NK-92 treated with Interleukin-12 subunit alpha and Interleukin-12 subunit beta, amount 100 ng/mL, for 24 hours (cell line): ENCODE measurements around the gene CCDC149.

Experiments used
- DNase-seq: peaks from one replicate; lab custom pipeline; 2025; lab: John Stamatoyannopoulos, UW

The CCDC149 gene

DNA sequence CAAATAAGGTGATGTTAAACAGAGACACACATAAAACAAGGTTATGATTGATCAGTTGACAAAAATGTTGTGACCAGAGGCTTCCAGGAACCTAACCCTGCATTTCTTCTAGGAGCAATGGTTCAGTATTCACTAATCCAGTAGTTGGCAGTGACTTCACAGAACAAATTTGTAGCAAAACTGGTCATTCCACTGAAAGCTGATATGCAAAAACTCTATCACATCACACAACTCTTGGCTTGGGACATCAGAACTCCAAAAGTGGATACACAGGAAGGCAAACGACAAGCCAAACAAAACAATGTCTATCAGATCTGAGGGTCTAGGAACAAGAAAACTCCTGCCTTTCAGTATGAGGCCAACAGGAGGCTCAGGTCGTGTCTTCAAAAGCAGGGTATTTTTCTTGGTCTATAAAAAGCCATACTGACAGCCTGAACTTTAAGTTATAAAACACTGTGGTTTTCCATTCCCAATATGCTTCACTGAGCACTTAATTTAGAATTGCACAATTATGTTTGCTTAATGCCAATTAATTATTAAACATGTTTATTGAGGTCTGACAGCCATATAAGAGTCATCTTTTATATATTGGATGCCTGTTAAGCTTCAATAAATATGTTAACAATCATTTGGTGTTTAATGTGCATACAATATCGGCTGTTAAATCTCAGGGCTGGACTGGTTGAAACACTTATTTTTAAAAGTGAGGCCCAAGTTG is 71.9 kb downstream of the CCDC149 start:
- DNase-seq: no peak

DNA sequence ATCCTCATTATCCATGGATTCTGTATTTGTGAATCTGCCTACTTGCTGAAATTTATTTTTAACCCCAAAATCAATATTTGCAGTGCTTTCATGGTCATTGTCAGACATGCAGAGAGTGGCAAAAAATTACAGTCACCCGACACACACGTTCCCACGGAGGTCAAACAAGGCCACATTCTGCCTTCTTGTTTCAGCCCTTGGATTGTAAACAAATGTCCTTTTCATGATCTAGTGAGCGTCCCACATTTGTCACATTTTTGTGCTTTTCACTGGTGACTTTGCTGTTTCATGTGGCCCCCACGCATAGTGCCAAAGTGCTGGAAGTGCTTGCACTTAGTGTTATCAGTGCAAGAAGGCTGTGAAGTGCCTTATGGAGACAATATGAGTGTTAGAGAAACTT is 72.5 kb downstream of the CCDC149 start:
- no peak for DNase-seq

DNA sequence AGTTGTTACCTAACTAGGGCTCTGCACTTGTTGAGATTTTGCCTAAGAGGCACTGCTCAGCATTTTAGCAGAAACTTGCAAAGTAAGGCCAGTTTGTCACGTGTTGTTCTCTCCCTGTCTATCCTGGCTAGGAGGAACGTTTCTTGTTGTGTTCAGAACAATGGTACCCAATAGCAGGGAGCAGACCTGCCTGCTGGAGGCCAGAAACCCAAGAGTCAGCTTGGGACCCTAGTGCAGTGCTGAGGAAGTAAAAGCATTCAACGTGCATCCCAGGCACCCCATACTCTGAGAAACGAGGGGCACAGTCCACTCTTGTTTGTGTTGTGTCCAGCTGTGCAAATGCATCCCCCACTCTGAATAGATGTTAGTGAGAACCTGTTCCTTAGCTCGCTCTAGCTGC is 75.1 kb downstream of the CCDC149 start:
- no peak for DNase-seq

DNA sequence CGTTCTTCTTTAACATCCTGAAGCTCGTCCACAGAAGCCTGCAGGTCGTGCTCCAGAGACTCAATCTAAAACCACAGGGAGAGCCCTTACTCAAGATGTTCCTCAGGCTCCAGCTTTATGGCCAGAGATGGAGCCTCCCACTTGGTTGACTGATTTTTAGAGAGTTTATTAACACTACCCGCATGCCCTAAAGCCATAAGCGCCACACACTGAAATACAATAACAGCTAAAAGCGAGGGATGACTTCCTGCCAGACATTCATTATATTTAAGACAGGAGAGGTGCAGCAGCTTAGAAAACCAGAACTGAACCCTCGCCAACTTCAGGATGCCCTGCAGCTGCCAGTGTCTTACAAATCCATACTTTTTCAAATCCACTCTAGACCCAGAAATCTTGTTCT is 75.5 kb downstream of the CCDC149 start:
- no peak for DNase-seq

DNA sequence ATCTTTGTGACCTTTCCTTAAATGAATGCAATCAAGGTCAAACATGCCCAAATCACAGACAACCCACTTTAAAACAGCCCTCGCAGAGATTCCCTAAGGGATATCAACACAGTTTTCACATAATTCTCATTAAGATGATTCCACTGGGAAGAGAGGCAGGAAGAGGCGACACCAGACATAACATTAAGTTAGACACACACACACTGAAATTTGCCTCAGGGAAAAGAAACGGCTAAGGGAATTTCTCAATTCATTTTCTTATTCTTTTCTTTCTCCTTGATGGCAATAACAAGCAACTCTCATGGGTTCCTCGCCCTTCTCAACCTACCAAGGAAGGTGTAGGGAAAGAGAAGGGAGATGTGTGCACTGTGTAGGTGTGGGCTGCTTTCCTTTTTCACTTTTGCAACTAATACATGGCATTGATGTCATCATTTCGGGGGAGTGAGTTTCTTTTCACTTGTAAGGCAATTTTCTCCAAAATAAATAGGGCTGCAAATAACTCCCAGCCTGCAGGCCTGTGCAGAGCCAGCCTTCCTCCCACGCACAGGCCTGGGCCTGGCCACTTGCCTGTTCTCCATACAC is 76.1 kb downstream of the CCDC149 start:
- no peak for DNase-seq

DNA sequence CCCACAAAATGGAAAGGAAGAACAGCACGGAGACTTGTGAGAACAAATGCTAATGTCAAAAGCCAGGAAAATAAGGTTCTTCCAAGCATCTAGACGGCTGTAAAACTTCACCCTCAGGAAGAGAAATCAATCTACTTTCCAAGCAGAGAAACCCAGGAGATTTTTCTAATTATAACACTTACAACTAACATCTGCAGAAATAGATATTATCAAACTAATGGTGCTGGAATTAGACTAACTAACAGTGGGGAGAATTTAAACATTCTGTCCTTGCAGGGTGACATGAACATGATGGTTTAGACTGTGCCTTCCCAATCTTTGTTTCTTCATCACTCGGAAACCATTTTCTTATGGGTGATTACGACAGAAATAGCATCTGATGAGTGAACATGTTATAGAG is 77.1 kb downstream of the CCDC149 start:
- DNase-seq: no peak

DNA sequence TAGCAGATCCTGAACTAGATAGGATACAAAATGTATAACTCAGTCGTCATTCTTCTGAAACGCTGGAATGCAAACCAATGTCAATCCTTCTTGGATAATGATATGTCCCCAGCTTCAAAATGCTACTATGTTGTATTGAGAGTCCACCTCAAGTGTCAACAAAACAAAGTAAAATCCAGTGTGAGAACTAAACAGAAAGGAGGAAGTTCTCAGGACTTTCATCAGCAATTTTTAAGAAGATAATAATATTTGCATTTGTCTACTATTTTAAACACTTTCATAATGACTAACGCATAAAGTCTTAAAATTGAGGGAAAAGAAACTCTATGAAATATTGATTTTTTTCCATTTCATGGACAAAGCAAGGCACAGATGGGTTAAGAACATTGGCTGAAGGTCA is 81.2 kb downstream of the CCDC149 start:
- no peak for DNase-seq

DNA sequence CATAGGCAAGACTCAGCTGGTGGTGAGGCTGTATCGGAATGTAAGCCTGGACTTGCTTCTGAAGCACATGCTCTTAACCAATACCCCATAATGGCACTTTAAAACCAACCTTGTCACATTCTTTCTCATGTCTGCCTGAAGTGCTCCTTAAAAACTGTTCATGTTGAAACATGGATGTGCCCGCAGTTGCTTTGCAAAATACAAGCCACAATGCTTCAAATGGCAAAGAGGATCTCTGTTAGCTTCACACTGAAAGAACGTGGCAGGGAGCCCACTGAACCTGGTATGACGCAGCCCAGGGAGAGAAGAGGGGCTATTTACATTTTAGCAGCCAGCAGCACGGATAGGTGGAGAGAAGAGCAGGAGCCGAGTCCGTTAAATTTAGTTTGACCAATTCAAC is 88.1 kb downstream of the CCDC149 start:
- DNase-seq: no peak

DNA sequence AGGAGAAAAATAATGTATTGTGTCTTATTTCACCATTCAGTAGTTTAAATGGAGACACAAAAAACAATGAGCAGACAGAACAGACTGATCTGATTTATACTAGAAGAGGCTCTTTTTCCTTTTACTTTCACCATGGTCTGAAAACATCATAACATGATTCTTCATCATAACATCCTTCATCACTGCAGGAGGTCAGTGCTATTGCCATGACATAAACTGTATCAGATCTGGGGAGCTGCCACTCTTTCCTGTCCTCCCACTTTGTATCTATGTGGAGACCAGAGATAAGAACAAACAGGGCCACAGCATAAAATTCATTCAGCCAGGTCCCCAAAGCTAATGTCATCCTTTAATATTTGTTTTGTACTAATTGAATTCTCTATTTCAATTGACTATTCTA is 92.3 kb downstream of the CCDC149 start:
- DNase-seq: no peak

DNA sequence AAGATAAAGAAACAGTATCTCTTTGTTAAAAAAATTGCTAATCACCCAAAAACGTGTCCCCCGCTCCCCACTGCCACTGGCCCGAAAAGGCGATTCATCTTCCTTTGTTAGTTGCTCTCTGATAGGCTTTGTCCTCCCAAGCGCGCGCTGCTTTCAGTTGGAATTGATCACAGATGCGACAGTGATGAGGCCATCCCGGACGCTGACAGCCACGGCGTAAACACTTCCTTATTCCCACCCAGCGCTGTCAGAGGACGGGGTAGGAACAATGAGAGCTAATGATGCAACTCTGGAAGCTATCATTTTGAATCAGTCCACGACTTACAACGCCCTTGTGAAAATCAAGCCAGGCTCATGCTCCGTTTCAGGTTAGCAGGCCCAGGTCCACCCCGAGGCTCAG is 96.0 kb downstream of the CCDC149 start:
- DNase-seq: no peak

DNA sequence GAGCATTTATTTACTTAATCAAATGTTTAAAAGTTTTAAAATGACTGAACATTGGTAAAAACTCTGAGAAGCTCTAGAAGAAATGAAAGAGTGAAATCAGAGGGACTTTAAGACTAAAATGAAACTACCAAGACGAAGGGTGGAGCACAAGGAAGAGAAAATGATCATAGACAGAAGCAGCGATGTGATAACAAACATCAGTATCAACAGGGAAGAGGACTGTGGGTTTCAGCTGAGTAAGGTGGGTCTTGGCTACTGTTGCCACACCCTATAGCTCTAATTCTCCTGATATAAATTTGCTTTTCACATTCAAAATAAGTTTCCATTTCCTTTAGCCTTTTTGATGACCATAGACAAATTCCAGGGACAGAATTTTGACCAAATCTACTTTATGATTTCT is 99.1 kb downstream of the CCDC149 start:
- no peak for DNase-seq

DNA sequence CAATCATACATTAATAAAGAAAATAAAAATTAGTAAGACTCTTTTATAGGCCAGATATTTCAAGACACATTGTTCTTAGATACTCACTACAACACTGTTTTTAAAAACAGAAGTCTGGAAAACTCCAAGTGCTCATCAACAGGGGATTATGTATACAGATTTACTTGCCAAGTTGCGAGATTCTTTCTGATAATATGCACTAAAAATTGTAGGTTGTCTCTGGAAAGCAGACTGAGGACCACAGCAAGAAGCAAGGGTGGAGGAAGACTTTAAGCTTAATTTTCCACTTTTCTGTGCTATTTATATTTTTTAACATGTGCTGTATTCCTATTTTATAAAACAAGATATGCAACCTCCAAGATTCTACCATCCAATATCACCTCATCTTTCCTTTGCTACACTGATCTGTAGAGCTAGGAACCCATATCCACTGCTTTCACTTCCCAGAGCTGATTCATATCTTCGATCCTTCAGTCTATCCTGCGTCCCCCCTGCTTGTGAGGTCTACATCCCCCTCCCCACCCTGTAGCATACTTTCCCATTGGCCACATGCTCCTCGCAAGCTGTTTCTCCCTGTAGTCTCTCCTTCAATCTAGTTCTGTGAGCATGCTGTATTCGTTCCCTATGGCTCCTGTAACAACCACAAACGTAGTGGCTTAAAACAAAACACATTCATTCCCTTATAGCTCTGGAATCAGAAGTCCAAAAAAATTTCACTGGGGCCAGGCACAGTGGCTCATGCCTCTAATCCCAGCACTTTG is 101.8 kb downstream of the CCDC149 start:
- no peak for DNase-seq

DNA sequence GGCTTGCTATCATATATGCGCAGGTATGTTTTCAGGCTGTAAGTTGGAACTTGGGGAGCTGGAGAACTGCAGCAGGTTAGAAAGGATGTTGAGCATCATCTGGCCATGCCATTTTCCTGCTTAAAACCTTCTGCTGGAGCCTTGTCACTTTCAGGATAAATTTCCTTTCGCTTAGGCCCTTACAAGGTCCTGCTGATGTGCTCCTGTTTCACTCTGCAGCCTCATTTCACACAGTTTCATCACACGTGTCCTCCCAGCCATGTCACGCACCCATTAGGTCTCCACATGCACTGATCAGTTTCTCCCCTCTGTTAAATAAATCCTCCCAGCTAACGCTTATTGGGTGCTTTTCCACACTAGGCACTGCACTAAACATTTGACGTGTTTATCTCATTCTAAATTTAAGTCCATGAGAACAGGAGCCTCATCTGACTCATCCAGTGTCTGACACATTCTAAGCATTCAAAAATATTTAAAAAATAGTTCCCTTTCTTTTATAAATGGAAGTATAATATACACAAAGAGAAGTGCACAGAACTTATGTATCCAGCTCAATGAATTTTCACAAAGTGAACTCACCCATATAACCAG is 102.9 kb downstream of the CCDC149 start:
- DNase-seq: no peak

DNA sequence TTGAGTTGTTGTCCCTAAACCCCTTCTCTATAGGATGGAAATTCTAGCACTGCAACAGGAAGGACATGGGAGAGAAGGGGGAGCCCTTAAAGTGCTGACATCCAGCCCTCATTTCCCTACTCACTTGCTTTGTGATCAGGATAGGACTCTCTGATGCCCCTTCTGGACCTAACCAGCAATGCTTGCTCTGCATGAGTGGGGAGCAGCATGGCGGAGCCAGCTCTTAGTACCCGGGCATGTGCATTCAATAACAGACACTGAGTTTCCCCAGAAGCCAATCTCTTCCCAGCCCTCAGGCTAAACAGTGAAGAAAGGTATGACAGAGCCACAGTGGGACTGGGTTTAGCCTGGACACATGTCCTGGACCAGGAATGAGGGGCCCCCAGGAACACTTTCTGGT is 103.5 kb downstream of the CCDC149 start:
- no peak for DNase-seq

DNA sequence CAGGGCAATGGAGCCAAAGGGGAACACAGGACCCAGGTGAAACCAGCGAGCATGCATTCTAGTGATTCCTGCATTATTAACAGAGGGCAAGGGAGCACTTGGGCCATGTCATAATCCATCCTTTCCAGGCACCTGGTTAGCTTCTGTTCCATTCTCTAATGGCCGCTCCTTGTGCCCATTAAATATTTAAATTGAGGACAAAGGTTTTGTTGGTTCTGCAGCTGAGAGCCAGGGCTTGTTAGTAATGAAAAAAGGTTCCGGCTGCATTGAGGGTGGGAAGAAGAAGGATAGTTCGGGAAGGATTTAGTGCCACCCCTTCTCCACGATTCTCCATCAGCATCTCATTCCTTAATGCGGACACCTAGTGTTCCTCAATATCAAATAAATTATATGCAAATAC is 103.9 kb downstream of the CCDC149 start:
- no peak for DNase-seq

DNA sequence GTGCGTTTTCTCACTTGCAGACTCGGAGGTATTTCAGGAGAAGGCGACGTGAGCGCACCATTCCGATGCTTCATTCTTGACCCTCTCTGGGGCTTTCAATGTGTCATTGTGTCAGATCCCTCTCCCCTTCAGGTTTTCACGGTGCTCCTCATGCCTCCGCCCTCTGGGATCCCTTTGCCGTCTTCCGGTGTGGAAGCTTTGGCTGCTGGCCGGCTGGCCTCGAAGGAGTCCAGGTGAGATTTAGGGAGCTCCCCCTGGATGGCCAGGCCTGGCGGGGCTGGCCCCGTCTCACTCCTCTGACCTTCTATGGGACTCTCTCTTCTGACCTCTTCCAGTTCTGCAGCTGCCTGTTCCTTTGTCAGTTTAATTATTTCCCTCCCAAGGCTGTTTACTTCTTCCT is 104.6 kb downstream of the CCDC149 start:
- DNase-seq: no peak

DNA sequence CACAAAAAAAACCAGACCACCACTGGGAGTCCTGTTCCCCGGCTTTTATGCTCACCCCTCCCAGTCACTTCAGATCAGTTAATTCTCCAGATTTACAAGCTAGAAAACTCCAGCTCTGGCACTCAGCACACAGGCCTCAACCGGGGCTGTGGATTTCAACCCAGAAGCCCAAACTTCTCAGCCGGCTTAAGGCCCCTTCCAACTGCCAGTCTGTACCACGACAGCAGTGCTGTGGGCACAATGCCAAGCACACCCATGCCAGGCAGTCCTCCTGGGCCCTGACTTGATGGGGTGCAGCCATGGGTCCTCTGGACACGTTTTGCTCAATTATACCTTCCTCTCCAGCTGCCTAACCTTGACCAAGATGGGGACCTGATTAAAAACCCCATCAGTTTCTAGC is 105.2 kb downstream of the CCDC149 start:
- no peak for DNase-seq

DNA sequence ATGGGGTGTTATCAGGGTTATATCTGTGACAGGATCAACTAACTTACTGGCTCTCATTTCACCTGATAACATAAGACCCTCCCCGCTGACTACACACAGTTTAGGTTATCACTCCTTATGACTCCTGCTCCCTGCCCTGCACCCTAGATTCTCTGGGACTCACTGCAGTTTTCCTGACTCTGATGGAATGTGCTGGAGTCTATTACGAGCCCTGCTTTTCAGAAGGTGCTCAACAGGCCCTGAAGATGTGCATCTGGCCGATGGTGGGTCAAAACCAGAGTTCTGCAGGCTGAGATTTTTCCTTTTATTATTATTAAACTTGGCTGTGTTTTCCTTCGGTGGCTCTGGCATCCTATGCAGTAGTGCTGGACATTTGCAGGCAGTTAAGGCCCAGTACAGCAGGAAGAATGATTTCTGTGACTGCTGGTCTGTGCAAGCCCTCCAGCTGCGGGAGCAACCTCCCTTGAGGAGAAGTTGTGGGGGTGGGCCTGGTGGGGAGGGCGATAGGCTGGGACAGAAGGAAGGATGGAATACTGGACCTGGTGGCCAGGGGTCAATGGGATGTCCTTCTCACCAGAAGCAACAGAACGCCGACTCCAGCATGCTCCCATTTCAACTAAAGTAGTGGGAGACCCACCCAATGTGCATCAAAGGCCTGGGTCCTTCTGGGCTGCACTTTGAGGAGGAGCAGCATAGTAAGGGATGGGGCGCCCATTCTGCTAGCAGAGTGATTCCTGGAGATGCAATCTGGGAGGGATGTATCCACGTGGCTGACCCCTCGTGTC is 106.4 kb downstream of the CCDC149 start:
- no peak for DNase-seq

DNA sequence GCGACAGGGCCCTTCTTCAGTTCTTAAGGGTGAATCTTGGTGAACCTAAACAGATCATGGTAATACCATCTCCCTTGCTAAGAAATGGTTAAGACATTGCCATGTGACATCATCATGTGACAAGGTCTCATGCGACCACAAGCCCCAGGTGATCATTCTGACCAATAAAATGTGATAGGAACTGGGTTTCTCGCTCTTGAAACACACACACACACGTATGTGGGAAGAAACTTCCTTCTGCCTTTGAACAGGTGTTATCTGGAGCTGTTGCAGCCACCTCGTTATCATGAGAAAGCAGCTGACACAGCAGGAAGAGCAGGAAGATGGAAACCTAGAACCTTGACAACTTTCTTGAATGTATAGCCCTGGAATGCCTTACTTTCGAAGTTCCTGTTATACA is 107.3 kb downstream of the CCDC149 start:
- no peak for DNase-seq

DNA sequence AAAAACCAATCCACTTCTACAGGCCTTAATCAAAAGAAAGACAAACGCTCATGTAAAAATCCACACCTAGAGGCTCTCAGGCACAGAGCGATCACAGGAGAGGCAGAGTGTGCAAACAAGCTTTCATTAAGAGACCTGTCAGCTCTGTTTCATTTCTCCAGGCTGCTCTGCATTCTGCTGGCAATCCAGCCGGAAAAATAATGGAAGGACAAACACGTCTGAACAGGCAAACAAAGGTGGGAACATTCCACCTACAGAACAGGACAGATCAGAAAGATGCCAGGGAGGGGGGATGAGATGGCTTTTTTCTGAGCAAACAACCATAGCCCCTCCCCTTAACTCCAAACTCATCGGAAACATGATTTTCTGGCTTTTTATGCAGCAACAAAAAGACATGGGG is 107.8 kb downstream of the CCDC149 start:
- DNase-seq: no peak

DNA sequence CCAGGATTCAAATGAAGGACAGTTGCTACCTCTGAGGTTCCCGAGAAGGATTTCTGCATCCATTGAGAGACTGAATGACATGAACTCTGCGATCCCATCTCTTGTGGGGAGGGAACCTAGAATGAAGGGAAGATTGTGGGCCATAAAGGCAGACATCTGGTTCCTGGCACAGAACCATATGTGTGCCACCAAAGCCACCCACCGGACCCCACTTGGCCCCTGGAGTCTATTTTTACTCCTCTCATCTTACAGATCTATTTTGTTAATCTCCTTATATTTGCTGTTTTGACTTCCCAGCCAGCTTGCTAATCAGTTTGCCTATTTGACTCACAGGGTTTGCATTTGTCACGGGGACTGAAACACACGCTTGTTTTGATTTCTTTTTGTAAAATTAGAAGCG is 110.2 kb downstream of the CCDC149 start:
- no peak for DNase-seq

DNA sequence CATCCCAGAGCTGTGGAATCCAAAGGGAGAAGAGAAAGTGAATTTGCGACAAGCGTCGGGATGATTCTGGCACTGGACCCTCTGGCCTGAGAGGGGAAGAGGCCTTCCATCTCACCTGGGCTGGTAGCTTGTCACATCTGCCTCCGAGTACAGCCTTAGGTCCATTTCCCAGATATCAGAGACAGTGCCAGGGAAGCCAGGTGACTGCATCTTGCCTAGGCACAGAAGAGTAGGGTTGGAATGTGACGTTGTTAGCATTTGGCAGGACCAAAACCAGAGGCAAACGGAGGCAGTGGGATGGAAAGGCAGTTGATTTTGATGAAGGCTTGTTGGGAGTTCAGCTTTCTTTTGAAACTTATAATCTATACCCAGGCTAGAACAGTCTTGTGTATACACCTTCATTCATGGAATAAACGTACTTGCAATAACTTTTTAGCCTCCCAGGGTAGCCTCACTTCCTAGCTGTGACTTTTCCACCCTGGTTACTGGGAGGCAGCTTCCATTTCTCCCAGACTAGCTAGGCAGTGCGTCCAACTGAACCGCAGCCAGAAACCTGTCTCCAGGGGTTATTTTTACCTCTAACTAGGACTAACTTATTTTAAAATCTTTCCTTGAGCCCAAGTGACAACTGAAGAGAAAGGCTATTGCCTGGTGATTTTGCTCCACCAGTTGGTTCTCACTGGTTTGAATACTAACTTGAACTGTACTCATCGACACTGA is 111.5 kb downstream of the CCDC149 start:
- DNase-seq: no peak
